Measurements from ENCODE around the gene TKTL1. TPM values are rescaled to one million over a fixed set of nuclear protein-coding genes. Genes with fewer than 3 reads are reported as not detected.

TKTL1 gene
- total RNA-seq, 2 donors from 2014 or later, result not detected

DNA sequence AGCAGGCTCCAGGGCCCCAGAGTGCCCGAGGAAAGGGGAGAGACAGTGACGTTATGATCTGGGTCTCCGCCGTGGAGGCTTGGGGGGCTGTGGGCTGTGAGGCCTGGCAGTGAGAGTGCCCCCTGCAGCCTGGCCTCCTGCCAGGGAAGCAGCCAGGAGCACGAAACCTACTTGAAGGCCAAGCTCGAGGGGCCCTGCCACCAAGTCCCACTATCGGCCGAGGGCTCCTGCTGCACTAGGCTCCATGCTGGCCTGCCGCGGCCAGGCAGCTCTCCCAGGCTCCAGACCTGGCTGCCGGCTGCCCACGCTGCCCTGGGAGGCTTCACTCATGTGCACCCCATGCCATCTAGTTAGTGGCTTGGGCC, 60.2 kb downstream of the TKTL1 start:
- Histone ChIP-seq H3K4me1 (no peaks in the 10 kb centered on the region), H3K27ac (no peak overlapping the region), H3K36me3 (replicated peaks in 1 of 2; ENCODE audit: insufficient read depth in 1 of 2, low read depth in 2 of 2) (peaks cover 0 to 2% of the 10 kb centered on the region in 2 donors), H3K9me3 (no peaks in the 10 kb centered on the region), H3K4me3 (no peak overlapping the region), H3K27me3 (no peaks in the 10 kb centered on the region)
- WGBS, 2 donors, result 95% methylated on average over 6 of the region's 12 CpGs; no CpG with 5 or more reads in 1 of the 2 donors
- TF ChIP-seq, protein P1, sequence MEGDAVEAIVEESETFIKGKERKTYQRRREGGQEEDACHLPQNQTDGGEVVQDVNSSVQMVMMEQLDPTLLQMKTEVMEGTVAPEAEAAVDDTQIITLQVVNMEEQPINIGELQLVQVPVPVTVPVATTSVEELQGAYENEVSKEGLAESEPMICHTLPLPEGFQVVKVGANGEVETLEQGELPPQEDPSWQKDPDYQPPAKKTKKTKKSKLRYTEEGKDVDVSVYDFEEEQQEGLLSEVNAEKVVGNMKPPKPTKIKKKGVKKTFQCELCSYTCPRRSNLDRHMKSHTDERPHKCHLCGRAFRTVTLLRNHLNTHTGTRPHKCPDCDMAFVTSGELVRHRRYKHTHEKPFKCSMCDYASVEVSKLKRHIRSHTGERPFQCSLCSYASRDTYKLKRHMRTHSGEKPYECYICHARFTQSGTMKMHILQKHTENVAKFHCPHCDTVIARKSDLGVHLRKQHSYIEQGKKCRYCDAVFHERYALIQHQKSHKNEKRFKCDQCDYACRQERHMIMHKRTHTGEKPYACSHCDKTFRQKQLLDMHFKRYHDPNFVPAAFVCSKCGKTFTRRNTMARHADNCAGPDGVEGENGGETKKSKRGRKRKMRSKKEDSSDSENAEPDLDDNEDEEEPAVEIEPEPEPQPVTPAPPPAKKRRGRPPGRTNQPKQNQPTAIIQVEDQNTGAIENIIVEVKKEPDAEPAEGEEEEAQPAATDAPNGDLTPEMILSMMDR (IDR thresholded peaks at IDR 0.05), result no peak
- TF ChIP-seq POLR2A (IDR thresholded peaks at IDR 0.05), result no peak
- DNase-seq, result no peak
- no peak for ATAC-seq
- intact Hi-C loops (cut with DNase I), result no loop called here

DNA sequence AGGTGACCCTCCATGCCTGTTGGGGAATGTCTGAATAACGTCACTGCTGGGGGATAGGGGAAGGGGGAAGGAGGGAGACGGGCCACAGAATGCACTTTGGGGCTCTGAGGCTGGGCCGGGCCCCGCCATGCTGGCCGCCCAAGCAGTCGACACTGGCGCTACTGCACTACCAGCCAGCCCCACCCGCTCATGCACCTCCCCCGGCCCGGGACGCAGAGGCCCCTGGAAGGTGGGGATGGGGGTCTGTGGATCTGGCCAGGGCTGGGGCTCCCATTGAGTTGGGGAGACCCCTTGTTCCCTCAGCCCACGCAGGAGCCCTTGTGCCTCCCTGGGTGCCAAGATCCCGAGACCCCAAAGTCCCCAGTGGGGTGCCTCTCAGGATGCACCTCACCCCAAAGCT, 61.0 kb downstream of the TKTL1 start:
- Histone ChIP-seq H3K27ac (no peak overlapping the region), H3K4me1 (no peaks in the 10 kb centered on the region), H3K27me3 (no peaks in the 10 kb centered on the region), H3K4me3 (no peak overlapping the region), H3K9me3 (no peaks in the 10 kb centered on the region), H3K36me3 (replicated peaks in 1 of 2; ENCODE audit: insufficient read depth in 1 of 2, low read depth in 2 of 2) (peaks cover 0 to 2% of the 10 kb centered on the region in 2 donors)
- ATAC-seq (no peak), DNase-seq (no peak)
- 79% methylated on average over 5 of the region's 13 CpGs; no CpG with 5 or more reads in 1 of the 2 donors for WGBS, 2 donors
- no peak for TF ChIP-seq POLR2A (IDR thresholded peaks at IDR 0.05)
- TF ChIP-seq, protein P1 (IDR thresholded peaks at IDR 0.05), result no peak
- intact Hi-C loops (cut with DNase I), result no loop called here

DNA sequence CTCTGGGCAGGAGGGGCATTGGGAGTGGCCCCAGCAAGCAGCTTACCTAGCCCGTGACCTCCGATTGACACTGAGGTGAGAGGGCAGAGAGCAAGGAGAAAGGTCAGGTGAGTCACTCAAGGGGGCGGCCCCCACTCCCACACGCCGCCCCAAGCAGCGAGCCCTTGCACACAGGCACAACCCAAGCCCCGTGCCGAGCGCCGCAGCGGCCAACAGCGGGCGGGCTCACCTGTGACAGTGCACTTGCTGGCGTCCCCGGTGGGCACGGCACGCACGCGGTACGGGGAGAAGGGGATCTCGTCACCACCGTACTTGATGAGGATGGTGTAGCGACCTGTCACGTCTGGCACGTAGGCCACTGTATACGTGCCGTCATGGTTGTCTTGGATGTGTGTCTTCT, 61.6 kb downstream of the TKTL1 start:
- 95% methylated on average over 16 of the region's 27 CpGs; no CpG with 5 or more reads in 1 of the 2 donors for WGBS, 2 donors
- Histone ChIP-seq H3K27me3 (no peaks in the 10 kb centered on the region), H3K27ac (no peak overlapping the region), H3K9me3 (no peaks in the 10 kb centered on the region), H3K4me3 (no peak overlapping the region), H3K36me3 (replicated peaks in 1 of 2; ENCODE audit: insufficient read depth in 1 of 2, low read depth in 2 of 2) (peaks cover 0 to 2% of the 10 kb centered on the region in 2 donors), H3K4me1 (no peaks in the 10 kb centered on the region)
- intact Hi-C loops (cut with DNase I), result no loop called here
- ATAC-seq (no peak), DNase-seq (no peak)
- TF ChIP-seq, protein P1 (IDR thresholded peaks at IDR 0.05), result no peak
- TF ChIP-seq POLR2A (IDR thresholded peaks at IDR 0.05), result no peak

DNA sequence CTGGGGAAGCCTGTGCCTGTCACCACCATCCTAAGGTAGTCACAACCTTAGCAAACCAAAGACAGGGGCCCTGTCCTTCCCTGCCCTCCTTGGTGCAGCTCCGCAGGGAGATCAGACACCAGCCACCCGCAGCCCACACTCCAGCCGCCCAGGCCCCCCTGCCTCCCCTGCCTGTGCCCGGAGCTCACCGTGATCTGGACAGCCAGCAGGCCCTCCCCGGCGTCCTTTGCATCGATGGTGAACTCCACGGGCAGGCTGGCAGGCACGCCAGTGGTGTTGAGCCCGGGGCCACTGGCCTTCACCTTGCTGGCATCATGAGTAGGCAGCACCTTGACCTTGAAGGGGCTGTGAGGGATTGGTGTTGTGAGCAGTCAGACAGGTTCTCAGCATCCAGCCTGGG, 62.4 kb downstream of the TKTL1 start:
- H3K9me3 ChIP-seq, result no peaks in the 10 kb centered on the region
- no peaks in the 10 kb centered on the region for H3K4me1 ChIP-seq
- H3K27ac ChIP-seq, result no peak overlapping the region
- H3K27me3 ChIP-seq, result no peaks in the 10 kb centered on the region
- DNase-seq, result no peak
- ATAC-seq, result no peak
- H3K4me3 ChIP-seq, result no peak overlapping the region
- 84% methylated on average over 11 of the region's 11 CpGs; no CpG with 5 or more reads in 1 of the 2 donors for WGBS, 2 donors
- TF ChIP-seq, protein P1 (IDR thresholded peaks at IDR 0.05), result no peak
- no peak for TF ChIP-seq POLR2A (IDR thresholded peaks at IDR 0.05)
- intact Hi-C loops (cut with DNase I), result no loop called here
- H3K36me3 ChIP-seq (replicated peaks in 1 of 2; ENCODE audit: insufficient read depth in 1 of 2, low read depth in 2 of 2), result peaks cover 0 to 2% of the 10 kb centered on the region in 2 donors

DNA sequence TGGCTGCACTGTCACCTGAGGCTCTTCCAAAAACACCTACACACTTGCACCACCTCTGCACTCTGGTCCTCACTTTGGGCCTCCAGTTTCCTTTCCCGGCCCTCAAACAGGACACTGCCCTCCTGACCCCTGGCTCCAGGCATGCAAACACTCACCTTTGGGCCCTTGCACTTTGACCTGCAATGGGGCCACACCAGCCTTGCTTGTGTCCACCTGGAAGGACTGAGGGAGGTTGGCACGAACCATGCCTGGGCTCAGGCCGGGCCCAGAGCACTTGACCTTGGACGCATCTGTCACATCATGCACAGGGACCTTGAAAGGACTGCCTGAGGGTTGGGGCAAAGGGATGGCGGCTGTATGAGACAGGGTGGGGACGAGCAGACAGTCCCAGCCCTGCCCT, 63.2 kb downstream of the TKTL1 start:
- Histone ChIP-seq H3K27me3 (no peaks in the 10 kb centered on the region), H3K4me1 (no peaks in the 10 kb centered on the region), H3K9me3 (no peaks in the 10 kb centered on the region), H3K27ac (no peak overlapping the region), H3K4me3 (no peak overlapping the region), H3K36me3 (replicated peaks in 1 of 2; ENCODE audit: insufficient read depth in 1 of 2, low read depth in 2 of 2) (peaks cover 0 to 1% of the 10 kb centered on the region in 2 donors)
- no peak for ATAC-seq
- no peak for DNase-seq
- no peak for TF ChIP-seq POLR2A (IDR thresholded peaks at IDR 0.05)
- TF ChIP-seq, protein P1 (IDR thresholded peaks at IDR 0.05), result no peak
- WGBS, 2 donors, result 61 to 100% methylated on average over 1 to 6 of the region's 6 CpGs
- intact Hi-C loops (cut with DNase I), result no loop called here

Data from body of pancreas (tissue), 4 donors.